Measurements from ENCODE around the gene PPP4R3A. TPM values are rescaled to one million over a fixed set of nuclear protein-coding genes. Genes with fewer than 3 reads are reported as not detected.

The PPP4R3A gene
- total RNA-seq, 1 experiment from 2014 or later, result 124 TPM

- TF ChIP-seq E2F4 (CRISPR knock-in tag; IDR thresholded peaks at IDR 0.05; ENCODE audit: borderline replicate concordance, low read depth) (no peak), FOXP4 (CRISPR knock-in tag; IDR thresholded peaks at IDR 0.05) (no peak), ZNF396 (CRISPR knock-in tag; IDR thresholded peaks at IDR 0.05; ENCODE audit: borderline replicate concordance) (no peak), OVOL2 (CRISPR knock-in tag; IDR thresholded peaks at IDR 0.05; ENCODE audit: borderline replicate concordance) (no peak), CBFB (CRISPR knock-in tag; IDR thresholded peaks at IDR 0.05; ENCODE audit: low read depth) (no peak), ELF4 (CRISPR knock-in tag; IDR thresholded peaks at IDR 0.05; ENCODE audit: low read depth) (no peak), NR1H2 (CRISPR knock-in tag; IDR thresholded peaks at IDR 0.05) (no peak), TCF7 (CRISPR knock-in tag; IDR thresholded peaks at IDR 0.05; ENCODE audit: low read depth) (no peak)
Observed at GRCh38 chr14:91420686-91421085, 89.4 kb downstream of the PPP4R3A start (continued).

- peaks cover 4% of the 10 kb centered on the region for H3K36me3 Mint-ChIP-seq
- TF ChIP-seq ZBTB21 (CRISPR knock-in tag; IDR thresholded peaks at IDR 0.05; ENCODE audit: borderline replicate concordance), result no peak
- TF ChIP-seq IRF1 (CRISPR knock-in tag; IDR thresholded peaks at IDR 0.05), result no peak
- no peak for TF ChIP-seq ZNF512 (CRISPR knock-in tag; IDR thresholded peaks at IDR 0.05; ENCODE audit: borderline replicate concordance)
- ATAC-seq, result no peak
Observed at GRCh38 chr14:91419451-91419850, 90.7 kb downstream of the PPP4R3A start.

GRCh38 chr14:91419044-91419397, 91.1 kb downstream of the PPP4R3A start:
- DNase-seq (ENCODE audit: low spot score), result no peak
- peak overlapping the region; percentile 53 for H3K4me3 Mint-ChIP-seq
- ATAC-seq, result no peak
- POLR2A ChIA-PET, result interaction anchor here (0.6 to 0.7 kb wide), 2 partner anchors 64 to 70 kb away, joined by 3 read pairs; no protein-coding TSS in a partner anchor
- peaks cover 1% of the 10 kb centered on the region for H3K9me3 Mint-ChIP-seq
- peaks cover 31% of the 10 kb centered on the region for H3K4me1 Mint-ChIP-seq
- H3K36me3 Mint-ChIP-seq, result peaks cover 2% of the 10 kb centered on the region; the same call in 1 of the 2 replicates
- H3K27me3 Mint-ChIP-seq (ENCODE audit: low read depth), result no peaks in the 10 kb centered on the region; the same call in 1 of the 2 replicates
- H3K27ac Mint-ChIP-seq, result no peak overlapping the region
- TF ChIP-seq TEAD1 (CRISPR knock-in tag; IDR thresholded peaks at IDR 0.05), result no peak
- no peak for TF ChIP-seq EMX1 (CRISPR knock-in tag; IDR thresholded peaks at IDR 0.05)
- no peak for TF ChIP-seq ZMAT4 (CRISPR knock-in tag; IDR thresholded peaks at IDR 0.05)
- TF ChIP-seq FOXP4 (CRISPR knock-in tag; IDR thresholded peaks at IDR 0.05), result no peak
- no peak for TF ChIP-seq RELA (CRISPR knock-in tag; IDR thresholded peaks at IDR 0.05; ENCODE audit: borderline replicate concordance)
- CTCF ChIA-PET, result interaction anchor here (0.7 to 7.0 kb wide), 10 partner anchors 8 to 136 kb away, joined by 3 to 97 read pairs (median 6); no protein-coding TSS in a partner anchor

More at GRCh38 chr14:91419451-91419850, 90.7 kb downstream of the PPP4R3A start:
- H3K4me1 Mint-ChIP-seq, result peaks cover 26% of the 10 kb centered on the region
- peaks cover 2% of the 10 kb centered on the region for H3K27me3 Mint-ChIP-seq (ENCODE audit: low read depth)
- CTCF ChIA-PET, result interaction anchor here (0.7 to 3.2 kb wide), 5 partner anchors 21 to 167 kb away, joined by 3 to 35 read pairs (median 4); no protein-coding TSS in a partner anchor
- peaks cover 6% of the 10 kb centered on the region for H3K9me3 Mint-ChIP-seq
- POLR2A ChIA-PET, result no interaction called here
- DNase-seq (ENCODE audit: low spot score), result no peak
- H3K27ac Mint-ChIP-seq, result no peak overlapping the region
- no peak overlapping the region for H3K4me3 Mint-ChIP-seq
